Left lobe of liver (tissue), 2 donors: ENCODE data around the gene ANKS1A. TPM values are rescaled to one million over a fixed set of nuclear protein-coding genes. Genes with fewer than 3 reads are reported as not detected.
A peak's percentile ranks its signal among the peaks of the same experiment; 100 is the strongest.

Experiments
- ATAC-seq: fragments of 200-7000 bp; cut with Tn5 transposase; one replicate; pipeline ENCODE4 v1.9.1; 2020; ENCODE audit warnings: mild to moderate bottlenecking, moderate library complexity
- DNase-seq: peaks from one replicate; pipeline ENCODE4 v3.0.0-alpha.2; 2020; ENCODE audit warnings: low spot score
- total RNA-seq: library from RNA; stranded (reverse); gene quantifications from one replicate; pipeline ENCODE4 v1.2.1, GENCODE V29; 2021
- donor health status: DM: no; HTN: no; CAD: no; lungs with moderate emphysema.
- donor health status: DM: no; HTN: yes; CAD: no.

ANKS1A gene
- total RNA-seq, 1 donor from 2014 or later = 13.4 TPM

- no peak for ATAC-seq
- DNase-seq = no peak
Measured at GRCh38 chr6:35079311-35080000, 190.4 kb downstream of the ANKS1A start.

- ATAC-seq (no peak), DNase-seq (peak; percentile 21)
Measured at GRCh38 chr6:35080016-35080680, 191.1 kb downstream of the ANKS1A start.

GRCh38 chr6:35080821-35081425 lies 191.9 kb downstream of the ANKS1A start:
- ATAC-seq (no peak), DNase-seq (peak; percentile 45)

GRCh38 chr6:35081426-35081851 lies 192.4 kb downstream of the ANKS1A start:
- ATAC-seq (peak; percentile 20), DNase-seq (no peak)

- peak; percentile 44 for DNase-seq
- ATAC-seq = no peak
Measured at GRCh38 chr6:35082046-35082732, 193.1 kb downstream of the ANKS1A start.

GRCh38 chr6:35082733-35083403 lies 193.8 kb downstream of the ANKS1A start:
- peak; percentile 35 for DNase-seq
- no peak for ATAC-seq

GRCh38 chr6:35083507-35083906 lies 194.5 kb downstream of the ANKS1A start:
- ATAC-seq (no peak), DNase-seq (peak; percentile 32)

GRCh38 chr6:35084041-35084491 lies 195.0 kb downstream of the ANKS1A start:
- peak; percentile 50 for DNase-seq
- ATAC-seq = no peak

GRCh38 chr6:35084511-35085203 lies 195.6 kb downstream of the ANKS1A start:
- DNase-seq (peak; percentile 37), ATAC-seq (no peak)

- peak; percentile 39 for DNase-seq
- no peak for ATAC-seq
Measured at GRCh38 chr6:35085359-35086281, 196.6 kb downstream of the ANKS1A start.

- ATAC-seq (no peak), DNase-seq (no peak)
Measured at GRCh38 chr6:35086282-35086632, 197.2 kb downstream of the ANKS1A start.

GRCh38 chr6:35086636-35087360 lies 197.7 kb downstream of the ANKS1A start:
- ATAC-seq = no peak
- no peak for DNase-seq

GRCh38 chr6:35087361-35088280 lies 198.6 kb downstream of the ANKS1A start:
- DNase-seq (no peak), ATAC-seq (peak; percentile 18)

- ATAC-seq (peak; percentile 84), DNase-seq (peak; percentile 72)
Measured at GRCh38 chr6:35088281-35089215, 199.5 kb downstream of the ANKS1A start.

- ATAC-seq = peak; percentile 42
- DNase-seq = peak; percentile 47
Measured at GRCh38 chr6:35089216-35089934, 200.3 kb downstream of the ANKS1A start.
